Amniotic epithelial cell (primary cell): ENCODE measurements around the gene UBE2E3.
A peak's percentile ranks its signal among the peaks of the same experiment; 100 is the strongest.

Experiments used
- DNase-seq: peaks from one replicate; pipeline ENCODE4 v3.0.0-alpha.2; 2010; ENCODE audit warnings: low read depth

UBE2E3 gene

GRCh38 chr2:180978903-180979748 is 1.3 kb upstream of the UBE2E3 start:
- peak; percentile 87 for DNase-seq

GRCh38 chr2:180979749-180980105 is 678 bp upstream of the UBE2E3 start:
- DNase-seq = no peak

- DNase-seq = peak; percentile 58
These were observed 822 bp downstream of the UBE2E3 start for GRCh38 chr2:180980943-180981911.

- DNase-seq = peak; percentile 67
These were observed 3.2 kb downstream of the UBE2E3 start for GRCh38 chr2:180983468-180984242.

- DNase-seq = peak; percentile 57
These were observed 5.5 kb downstream of the UBE2E3 start for GRCh38 chr2:180985771-180986395.

- no peak for DNase-seq
These were observed 6.7 kb downstream of the UBE2E3 start for GRCh38 chr2:180987146-180987545.

GRCh38 chr2:180990337-180990736 is 9.9 kb downstream of the UBE2E3 start:
- no peak for DNase-seq

- no peak for DNase-seq
These were observed 10.4 kb downstream of the UBE2E3 start for GRCh38 chr2:180990794-180991193.

- no peak for DNase-seq
These were observed 11.0 kb downstream of the UBE2E3 start for GRCh38 chr2:180991361-180991760.

GRCh38 chr2:180991820-180992219 is 11.4 kb downstream of the UBE2E3 start:
- no peak for DNase-seq

GRCh38 chr2:180992994-180993393 is 12.6 kb downstream of the UBE2E3 start:
- DNase-seq = no peak

- DNase-seq = peak; percentile 90
These were observed 19.0 kb downstream of the UBE2E3 start for GRCh38 chr2:180999274-180999964.

- no peak for DNase-seq
These were observed 24.4 kb downstream of the UBE2E3 start for GRCh38 chr2:181004647-181005325.

GRCh38 chr2:181005326-181005655 is 24.9 kb downstream of the UBE2E3 start:
- DNase-seq = no peak

GRCh38 chr2:181005809-181006208 is 25.4 kb downstream of the UBE2E3 start:
- DNase-seq = no peak

- no peak for DNase-seq
These were observed 26.9 kb downstream of the UBE2E3 start for GRCh38 chr2:181007086-181007837.

- peak; percentile 16 for DNase-seq
These were observed 28.0 kb downstream of the UBE2E3 start for GRCh38 chr2:181008407-181008806.

GRCh38 chr2:181021199-181021789 is 40.9 kb downstream of the UBE2E3 start:
- DNase-seq = no peak

- no peak for DNase-seq
These were observed 42.2 kb downstream of the UBE2E3 start for GRCh38 chr2:181022652-181023051.
